ENCODE results near the gene ARHGEF16.
A peak's percentile ranks its signal among the peaks of the same experiment; 100 is the strongest.

The ARHGEF16 gene

GRCh38 chr1:3502641-3503524 is 48.4 kb downstream of the ARHGEF16 start:
- no peak for DNase-seq (ENCODE audit: low read depth)

- DNase-seq (ENCODE audit: low read depth) = no peak
Measured at GRCh38 chr1:3503525-3503886, 49.0 kb downstream of the ARHGEF16 start.

GRCh38 chr1:3504151-3504821 is 49.8 kb downstream of the ARHGEF16 start:
- peak; percentile 98 for DNase-seq (ENCODE audit: low read depth)

GRCh38 chr1:3504822-3505153 is 50.3 kb downstream of the ARHGEF16 start:
- DNase-seq (ENCODE audit: low read depth) = peak; percentile 31

GRCh38 chr1:3505161-3505560 is 50.7 kb downstream of the ARHGEF16 start:
- DNase-seq (ENCODE audit: low read depth) = no peak

- no peak for DNase-seq (ENCODE audit: low read depth)
Measured at GRCh38 chr1:3506041-3506440, 51.6 kb downstream of the ARHGEF16 start.

GRCh38 chr1:3506943-3507342 is 52.5 kb downstream of the ARHGEF16 start:
- DNase-seq (ENCODE audit: low read depth) = no peak

GRCh38 chr1:3507636-3508275 is 53.3 kb downstream of the ARHGEF16 start:
- no peak for DNase-seq (ENCODE audit: low read depth)

GRCh38 chr1:3508757-3509415 is 54.4 kb downstream of the ARHGEF16 start:
- DNase-seq (ENCODE audit: low read depth) = no peak

GRCh38 chr1:3509721-3510120 is 55.3 kb downstream of the ARHGEF16 start:
- no peak for DNase-seq (ENCODE audit: low read depth)

- DNase-seq (ENCODE audit: low read depth) = no peak
Measured at GRCh38 chr1:3510136-3510955, 55.9 kb downstream of the ARHGEF16 start.

- DNase-seq (ENCODE audit: low read depth) = no peak
Measured at GRCh38 chr1:3510956-3511250, 56.4 kb downstream of the ARHGEF16 start.

GRCh38 chr1:3511306-3511705 is 56.8 kb downstream of the ARHGEF16 start:
- no peak for DNase-seq (ENCODE audit: low read depth)

GRCh38 chr1:3511856-3512255 is 57.4 kb downstream of the ARHGEF16 start:
- no peak for DNase-seq (ENCODE audit: low read depth)

GRCh38 chr1:3514404-3514803 is 59.9 kb downstream of the ARHGEF16 start:
- DNase-seq (ENCODE audit: low read depth) = no peak

- no peak for DNase-seq (ENCODE audit: low read depth)
Measured at GRCh38 chr1:3515272-3515671, 60.8 kb downstream of the ARHGEF16 start.

- DNase-seq (ENCODE audit: low read depth) = peak; percentile 32
Measured at GRCh38 chr1:3515774-3516480, 61.5 kb downstream of the ARHGEF16 start.

GRCh38 chr1:3516481-3516869 is 62.0 kb downstream of the ARHGEF16 start:
- no peak for DNase-seq (ENCODE audit: low read depth)

GRCh38 chr1:3516911-3517675 is 62.6 kb downstream of the ARHGEF16 start:
- no peak for DNase-seq (ENCODE audit: low read depth)

GRCh38 chr1:3518256-3518655 is 63.8 kb downstream of the ARHGEF16 start:
- no peak for DNase-seq (ENCODE audit: low read depth)

- no peak for DNase-seq (ENCODE audit: low read depth)
Measured at GRCh38 chr1:3518756-3519155, 64.3 kb downstream of the ARHGEF16 start.
